HCT116 (cell line): Measurements from ENCODE around the gene KCNJ1.

Source experiments
- POLR2A ChIP-seq: IDR thresholded peaks from 2 replicates; pipeline ENCODE4 v1.7.0; 2011; ENCODE audit warnings: borderline replicate concordance; ENCODE audit not compliant: insufficient read depth, insufficient read length; ENCODE audit errors: extremely low read depth
- ZNF274 ChIP-seq: fragments of 200-500 bp; sonication (Bioruptor generic); IDR thresholded peaks from 2 replicates; pipeline ENCODE4 v1.6.1; 2014; ENCODE audit warnings: mild to moderate bottlenecking, low read depth, low read length, inconsistent platforms

DNA sequence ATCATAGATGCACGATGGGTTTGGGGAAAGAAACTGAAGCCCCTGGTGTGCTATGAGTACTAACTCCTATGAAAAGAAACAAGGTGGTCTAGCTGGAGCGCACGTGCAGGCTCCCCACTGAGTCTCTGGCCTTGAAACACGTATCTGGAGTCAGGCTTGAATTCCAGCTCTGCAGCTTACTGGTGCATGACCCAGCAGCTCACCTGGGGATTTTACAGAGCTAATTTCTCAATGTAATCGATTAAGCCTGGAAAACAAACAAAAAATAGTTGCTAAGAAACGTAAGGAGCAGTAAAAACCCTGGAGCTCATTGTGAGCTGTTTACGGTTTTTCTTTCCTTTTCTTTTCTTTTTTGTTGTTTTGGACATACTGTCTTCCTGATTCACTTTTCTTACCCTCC lies 12.3 kb downstream of the KCNJ1 start:
- no peak for TF ChIP-seq POLR2A
- no peak for TF ChIP-seq ZNF274
